Muscle layer of colon (tissue), 2 donors: ENCODE data around the gene ADAMTS15.
A peak's percentile ranks its signal among the peaks of the same experiment; 100 is the strongest.
"Not testable (repeated sequence)": the region's sequence is repeated elsewhere in the genome, so short reads cannot be mapped to it uniquely, and the experiment has no call there.

Experiments
- H3K27ac ChIP-seq: one replicate; pipeline ENCODE4 v1.7.0; 2013; ENCODE audit warnings: low read depth, mild to moderate bottlenecking, low read length, moderate library complexity
- H3K27me3 ChIP-seq, 2 donors: one replicate each; pipeline ENCODE4 v1.7.0; 2013; ENCODE audit warnings: low read length in 2 of 2, mild to moderate bottlenecking in 2 of 2; ENCODE audit not compliant: insufficient read depth in 2 of 2, control insufficient read depth in 1 of 2
- H3K36me3 ChIP-seq: one replicate; pipeline ENCODE4 v1.7.0; 2013; ENCODE audit warnings: mild to moderate bottlenecking, low read length; ENCODE audit not compliant: insufficient read depth
- H3K4me1 ChIP-seq: one replicate; pipeline ENCODE4 v1.7.0; 2013; ENCODE audit warnings: mild to moderate bottlenecking, low read length; ENCODE audit not compliant: insufficient read depth
- H3K4me3 ChIP-seq, 2 donors: one replicate each; pipeline ENCODE4 v1.7.0; 2013; ENCODE audit warnings: low read length in 2 of 2, low read depth in 1 of 2, mild to moderate bottlenecking in 1 of 2, moderate library complexity in 1 of 2
- H3K9ac ChIP-seq: one replicate; pipeline ENCODE4 v1.7.0; 2013; ENCODE audit warnings: low read length
- H3K9me3 ChIP-seq: one replicate; pipeline ENCODE4 v1.7.0; 2013; ENCODE audit warnings: mild to moderate bottlenecking, low read length
- donor health status: abdominal sarcoma.
- donor health status: Adenocarcinoma of cecum.

Gene ADAMTS15

DNA sequence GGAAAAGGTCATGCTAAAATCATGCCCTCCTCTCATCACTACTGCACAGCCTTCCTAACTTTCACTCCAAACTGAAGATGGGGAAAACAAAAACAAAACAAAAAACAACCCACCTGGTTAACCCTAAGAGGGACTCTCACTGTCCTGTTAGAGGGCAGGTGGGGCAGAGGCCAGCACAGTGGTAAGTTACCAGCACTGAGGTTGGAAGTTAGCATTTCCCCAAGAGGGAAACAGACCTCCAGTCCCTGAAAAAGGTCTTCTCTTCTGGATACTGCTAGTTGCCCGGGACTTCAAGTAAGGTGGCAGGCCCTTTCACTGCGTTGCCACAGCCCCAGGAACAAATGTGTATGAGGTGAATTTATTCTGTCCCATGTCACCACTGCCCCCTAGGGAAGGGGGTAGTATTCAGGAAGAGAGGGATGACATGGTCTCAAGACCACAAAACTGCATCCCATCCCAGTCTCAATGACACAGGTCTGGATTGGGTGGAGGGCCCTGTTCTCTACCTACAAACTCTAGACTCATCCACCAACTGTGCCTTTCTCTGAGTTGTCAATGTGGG is 19.2 kb upstream of the ADAMTS15 start:
- Histone ChIP-seq H3K4me3 (no peak overlapping the region), H3K4me1 (peaks cover 19% of the 10 kb centered on the region), H3K36me3 (no peaks in the 10 kb centered on the region), H3K9ac (no peak overlapping the region), H3K27ac (peak overlapping the region; percentile 32), H3K27me3 (peaks cover 0 to 7% of the 10 kb centered on the region in 2 donors), H3K9me3 (no peaks in the 10 kb centered on the region)

DNA sequence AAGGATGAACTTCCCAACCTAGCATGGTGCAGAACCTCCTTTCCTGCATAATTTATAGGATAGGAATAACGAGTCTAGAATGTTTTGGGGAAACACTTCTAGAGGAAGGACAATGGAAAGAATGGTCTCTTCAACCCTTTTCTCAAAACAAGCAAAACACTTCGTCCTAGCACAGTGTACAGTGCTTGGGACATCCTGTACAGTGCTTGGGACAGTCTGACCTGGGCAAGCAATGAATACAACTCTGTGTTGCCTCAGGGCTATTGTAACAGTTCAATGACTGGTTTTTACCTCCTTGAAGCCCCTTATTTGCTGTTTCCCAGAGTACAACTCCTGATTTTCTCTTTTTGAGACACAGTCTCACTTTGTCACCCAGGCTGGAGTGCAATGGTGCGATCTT is 18.5 kb upstream of the ADAMTS15 start:
- H3K36me3 ChIP-seq, result no peaks in the 10 kb centered on the region
- no peak overlapping the region for H3K4me3 ChIP-seq
- peaks cover 0 to 7% of the 10 kb centered on the region in 2 donors for H3K27me3 ChIP-seq
- H3K9ac ChIP-seq, result no peak overlapping the region
- H3K27ac ChIP-seq, result no peak overlapping the region
- H3K9me3 ChIP-seq, result no peaks in the 10 kb centered on the region
- peaks cover 19% of the 10 kb centered on the region for H3K4me1 ChIP-seq

DNA sequence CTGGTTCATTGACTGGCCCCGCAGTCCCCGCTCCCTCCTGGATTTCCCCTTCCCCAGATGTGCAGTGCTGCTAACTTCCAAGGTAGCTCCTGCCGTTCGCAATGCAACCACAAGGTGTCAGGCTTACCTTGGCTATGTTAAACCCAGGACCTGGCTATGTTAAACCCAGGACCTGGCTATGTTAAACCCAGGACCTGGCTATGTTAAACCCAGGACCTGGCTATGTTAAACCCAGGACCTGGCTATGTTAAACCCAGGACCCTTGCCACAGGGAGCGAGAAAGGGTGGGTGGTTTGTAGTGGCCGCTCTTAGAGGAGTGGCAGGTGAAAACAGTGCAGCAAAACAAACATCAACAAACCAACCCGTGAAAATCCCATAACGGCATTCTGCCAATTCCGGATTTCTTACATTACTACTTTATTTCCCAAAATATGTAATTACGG is 17.1 kb upstream of the ADAMTS15 start:
- Histone ChIP-seq H3K27ac (no peak overlapping the region), H3K27me3 (peaks cover 0 to 7% of the 10 kb centered on the region in 2 donors), H3K9me3 (no peaks in the 10 kb centered on the region), H3K4me1 (peaks cover 20% of the 10 kb centered on the region), H3K36me3 (no peaks in the 10 kb centered on the region), H3K4me3 (no peak overlapping the region), H3K9ac (no peak overlapping the region)

DNA sequence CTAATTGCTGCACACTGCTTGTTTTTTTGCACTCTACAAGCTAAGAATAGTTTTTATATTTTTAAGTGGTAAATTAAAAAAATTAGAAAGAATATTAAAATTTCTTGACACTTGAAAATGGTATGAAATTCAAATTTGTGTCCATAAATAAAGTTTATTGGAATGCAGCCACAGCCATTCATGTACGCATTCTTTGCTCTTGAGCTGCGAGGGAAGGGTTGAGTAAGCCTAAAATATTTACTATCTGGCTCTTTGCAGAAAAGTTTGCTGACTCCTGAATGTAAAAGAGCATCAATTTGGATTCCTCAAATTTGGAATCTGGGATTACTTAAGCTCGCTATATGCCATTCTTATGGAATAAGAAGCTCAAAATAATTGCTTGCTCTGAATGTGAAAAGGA is 16.6 kb upstream of the ADAMTS15 start:
- H3K9me3 ChIP-seq, result no peaks in the 10 kb centered on the region
- no peaks in the 10 kb centered on the region for H3K36me3 ChIP-seq
- H3K27ac ChIP-seq, result no peak overlapping the region
- no peak overlapping the region for H3K4me3 ChIP-seq
- H3K4me1 ChIP-seq, result peaks cover 17% of the 10 kb centered on the region
- no peak overlapping the region for H3K9ac ChIP-seq
- peaks cover 0 to 7% of the 10 kb centered on the region in 2 donors for H3K27me3 ChIP-seq

DNA sequence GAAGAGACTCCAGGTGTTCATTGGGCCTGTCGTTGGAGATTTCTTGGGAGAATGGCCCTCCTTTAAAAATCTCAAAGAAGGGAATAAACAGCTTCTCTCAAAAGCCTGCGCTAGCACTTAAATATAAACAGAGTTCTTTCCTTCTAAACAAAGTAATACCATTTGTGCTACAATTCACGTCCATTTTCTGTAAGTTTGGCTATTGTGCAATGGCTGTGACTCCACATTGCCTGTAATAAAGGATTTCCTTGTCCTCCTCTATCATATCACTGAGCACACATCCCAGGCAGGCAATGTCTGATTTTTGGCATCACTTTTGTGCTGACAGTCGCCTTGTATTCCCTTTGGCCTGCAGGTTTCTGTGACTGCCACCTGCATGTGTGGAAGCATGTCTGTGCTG is 15.1 kb upstream of the ADAMTS15 start:
- H3K27me3 ChIP-seq, result no peaks in the 10 kb centered on the region
- peaks cover 17% of the 10 kb centered on the region for H3K4me1 ChIP-seq
- H3K36me3 ChIP-seq, result no peaks in the 10 kb centered on the region
- no peak overlapping the region for H3K4me3 ChIP-seq
- H3K27ac ChIP-seq, result no peak overlapping the region
- no peak overlapping the region for H3K9ac ChIP-seq
- no peaks in the 10 kb centered on the region for H3K9me3 ChIP-seq

DNA sequence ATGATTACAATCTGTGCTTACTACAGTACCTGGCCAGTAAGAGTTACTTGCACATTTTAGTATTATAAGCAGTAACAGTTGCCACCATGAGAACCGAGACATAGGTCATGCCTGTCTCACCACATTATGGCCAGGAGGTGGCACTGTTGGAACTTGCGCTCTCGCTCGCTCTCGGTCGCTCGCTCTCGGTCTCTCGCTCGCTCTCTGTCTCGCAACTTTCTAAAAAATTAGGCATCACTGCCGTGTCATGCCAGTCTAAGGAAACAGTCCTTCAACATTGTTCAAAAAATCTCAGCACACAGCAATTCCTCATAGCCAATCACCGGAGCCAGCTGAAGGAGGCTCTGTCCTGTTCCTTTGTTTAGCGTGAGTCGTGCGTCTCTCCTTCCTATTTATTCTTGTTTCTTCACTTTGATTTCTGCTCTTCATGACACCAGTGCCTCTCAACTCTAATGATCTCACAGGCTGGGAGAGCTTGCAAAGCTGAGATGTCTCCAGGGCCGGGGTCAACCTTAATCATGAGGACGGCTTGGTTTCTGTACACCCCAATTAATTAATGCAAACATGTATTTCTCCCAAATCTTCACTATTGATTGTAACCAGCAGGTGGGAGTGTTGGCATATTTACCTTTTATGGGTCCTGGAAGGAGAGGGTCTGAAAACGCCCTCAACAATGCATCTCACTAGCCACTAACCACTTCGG is 13.8 kb upstream of the ADAMTS15 start:
- peak overlapping the region; percentile 46 to 67 for H3K4me3 ChIP-seq
- peak overlapping the region; percentile 46 for H3K27ac ChIP-seq
- no peaks in the 10 kb centered on the region for H3K36me3 ChIP-seq
- H3K4me1 ChIP-seq, result peaks cover 7% of the 10 kb centered on the region
- H3K27me3 ChIP-seq, result no peaks in the 10 kb centered on the region
- H3K9ac ChIP-seq, result peak overlapping the region; percentile 44
- no peaks in the 10 kb centered on the region for H3K9me3 ChIP-seq

DNA sequence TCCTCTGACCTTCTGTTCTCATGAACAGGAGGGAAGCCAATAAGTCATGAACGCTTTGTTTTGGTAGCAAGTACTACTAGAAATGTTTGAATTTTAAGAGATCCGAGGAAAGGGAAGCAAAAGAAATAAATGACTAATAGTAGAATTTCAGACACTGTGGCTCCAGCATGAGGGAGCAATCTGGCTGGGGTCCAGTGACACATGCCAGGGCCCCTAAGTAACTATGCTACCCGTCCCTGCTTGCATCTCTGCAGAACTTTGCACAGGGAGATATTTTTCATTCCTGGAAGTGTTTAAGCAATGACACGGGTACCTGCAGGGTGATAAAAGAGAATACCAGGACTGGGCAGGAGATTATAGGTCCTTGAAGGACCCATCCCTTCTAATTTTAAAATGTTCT is 12.8 kb upstream of the ADAMTS15 start:
- no peak overlapping the region for H3K27ac ChIP-seq
- no peaks in the 10 kb centered on the region for H3K9me3 ChIP-seq
- H3K4me3 ChIP-seq, result no peak overlapping the region
- H3K9ac ChIP-seq, result no peak overlapping the region
- peaks cover 7% of the 10 kb centered on the region for H3K4me1 ChIP-seq
- H3K27me3 ChIP-seq, result no peaks in the 10 kb centered on the region
- H3K36me3 ChIP-seq, result no peaks in the 10 kb centered on the region

DNA sequence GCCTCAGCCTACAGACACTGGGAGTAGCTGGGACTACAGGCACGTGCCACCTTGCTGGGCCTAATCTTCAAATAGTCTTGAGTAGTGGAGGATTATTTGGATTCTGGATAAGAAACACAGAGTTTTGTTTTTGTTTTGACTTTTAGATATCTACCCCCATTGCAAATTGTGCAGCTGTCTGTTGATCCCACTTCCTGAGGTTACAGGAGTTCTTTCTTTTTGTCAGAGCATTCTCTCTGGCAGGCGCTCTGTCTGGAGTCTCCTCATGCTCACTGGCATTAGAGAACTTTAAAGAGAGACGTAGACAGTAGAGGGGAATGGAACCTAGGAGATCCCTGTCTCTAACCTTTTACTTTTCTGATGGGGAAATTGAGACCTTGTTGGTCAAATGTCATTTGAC is 12.3 kb upstream of the ADAMTS15 start:
- peaks cover 7% of the 10 kb centered on the region for H3K4me1 ChIP-seq
- H3K4me3 ChIP-seq, result no peak overlapping the region
- no peak overlapping the region for H3K9ac ChIP-seq
- no peaks in the 10 kb centered on the region for H3K9me3 ChIP-seq
- no peaks in the 10 kb centered on the region for H3K36me3 ChIP-seq
- no peaks in the 10 kb centered on the region for H3K27me3 ChIP-seq
- peak overlapping the region; percentile 17 for H3K27ac ChIP-seq

DNA sequence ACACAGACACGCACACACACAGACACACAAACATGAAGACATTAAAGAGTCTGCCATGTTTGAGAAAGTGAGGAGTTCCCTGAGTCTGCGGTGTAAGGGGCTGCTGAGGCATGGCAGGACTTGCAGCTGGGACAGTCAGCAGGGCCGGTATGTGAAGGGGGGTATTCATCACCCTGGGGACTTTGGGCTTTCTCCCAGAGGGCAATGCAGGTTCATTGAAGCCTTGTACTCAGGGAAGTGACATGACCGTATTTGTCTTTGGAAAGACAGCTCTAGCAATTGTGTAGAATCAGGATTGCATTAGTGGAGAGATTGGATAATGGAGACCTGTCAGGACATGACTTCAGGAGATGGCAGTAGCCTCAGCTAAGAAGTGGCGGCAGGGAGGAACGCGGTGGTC is 10.6 kb upstream of the ADAMTS15 start:
- Histone ChIP-seq H3K27me3 (no peaks in the 10 kb centered on the region), H3K4me1 (peaks cover 13% of the 10 kb centered on the region), H3K9ac (no peak overlapping the region), H3K9me3 (no peaks in the 10 kb centered on the region), H3K36me3 (no peaks in the 10 kb centered on the region), H3K4me3 (no peak overlapping the region), H3K27ac (no peak overlapping the region)

DNA sequence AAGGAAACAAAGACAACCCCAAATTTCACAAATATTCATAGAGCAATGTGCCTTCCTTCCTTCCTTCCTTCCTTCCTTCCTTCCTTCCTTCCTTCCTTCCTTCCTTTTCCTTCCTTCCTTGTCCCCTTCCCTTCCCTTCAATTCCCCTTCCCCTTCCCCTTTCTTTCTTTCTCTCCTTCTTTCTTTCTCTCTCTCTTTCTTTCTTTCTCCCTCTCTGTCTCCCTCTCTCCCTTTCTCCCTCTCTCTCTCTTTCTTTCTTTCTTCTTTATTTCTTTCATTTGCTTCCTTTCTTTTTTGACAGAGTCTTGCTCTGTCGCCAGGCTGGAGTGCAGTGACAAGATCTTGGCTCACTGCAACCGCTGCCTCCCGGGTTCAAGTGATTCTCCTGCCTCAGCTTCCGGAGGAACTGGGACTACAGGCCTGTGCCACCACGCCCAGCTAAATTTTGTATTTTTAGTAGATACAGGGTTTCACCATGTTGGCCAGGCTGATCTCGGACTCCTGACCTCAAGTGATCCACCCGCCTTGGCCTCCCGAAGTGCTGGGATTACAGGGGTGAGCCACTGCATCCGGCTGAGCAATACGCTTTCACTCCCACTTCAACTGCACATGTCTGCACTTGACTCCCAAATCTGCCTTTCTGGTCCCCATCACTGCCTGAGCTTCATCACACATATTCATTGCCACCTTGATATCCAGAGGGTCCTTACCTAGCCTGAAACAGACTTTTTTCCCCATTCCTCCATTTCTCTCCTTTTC is 9.9 kb upstream of the ADAMTS15 start:
- H3K4me3 ChIP-seq, H3K27me3 ChIP-seq, H3K9me3 ChIP-seq, H3K36me3 ChIP-seq, H3K9ac ChIP-seq, H3K27ac ChIP-seq: not testable (repeated sequence)
- peaks cover 17% of the 10 kb centered on the region for H3K4me1 ChIP-seq

DNA sequence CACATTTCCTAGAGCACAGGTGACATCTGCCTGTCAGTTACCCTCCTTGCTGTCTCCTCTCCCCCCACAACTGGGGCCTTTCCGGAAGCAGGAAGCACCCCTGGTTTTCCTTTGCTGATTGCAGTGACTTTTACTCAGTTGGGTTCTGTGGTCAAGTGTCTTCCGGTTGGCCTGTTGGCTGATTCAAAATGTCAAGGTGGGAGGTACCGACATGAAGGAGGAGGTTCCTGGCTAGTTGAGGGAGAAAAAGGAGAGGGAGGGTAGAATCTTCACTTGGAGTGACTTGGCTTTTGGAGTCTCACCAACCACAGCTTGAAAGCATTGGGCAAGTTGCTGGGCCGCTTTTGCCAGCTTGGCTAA is 9.3 kb upstream of the ADAMTS15 start:
- H3K4me1 ChIP-seq, result peaks cover 17% of the 10 kb centered on the region

More for the DNA sequence above, 9.3 kb upstream of the ADAMTS15 start:
- H3K36me3 ChIP-seq, result no peaks in the 10 kb centered on the region
- H3K9ac ChIP-seq, result no peak overlapping the region
- no peaks in the 10 kb centered on the region for H3K27me3 ChIP-seq
- no peak overlapping the region for H3K27ac ChIP-seq
- no peaks in the 10 kb centered on the region for H3K9me3 ChIP-seq
- H3K4me3 ChIP-seq, result no peak overlapping the region
